G401.6 (cell line): ENCODE data around the gene LTBP4.
"Not testable (repeated sequence)": the region's sequence is repeated elsewhere in the genome, so short reads cannot be mapped to it uniquely, and the experiment has no call there.

Experiments
- FAIRE-seq: peaks from 2 replicates; lab custom pipeline; 2012; peaks lifted over from hg19 to GRCh38; lab: Jason Lieb, UNC

The LTBP4 gene

DNA sequence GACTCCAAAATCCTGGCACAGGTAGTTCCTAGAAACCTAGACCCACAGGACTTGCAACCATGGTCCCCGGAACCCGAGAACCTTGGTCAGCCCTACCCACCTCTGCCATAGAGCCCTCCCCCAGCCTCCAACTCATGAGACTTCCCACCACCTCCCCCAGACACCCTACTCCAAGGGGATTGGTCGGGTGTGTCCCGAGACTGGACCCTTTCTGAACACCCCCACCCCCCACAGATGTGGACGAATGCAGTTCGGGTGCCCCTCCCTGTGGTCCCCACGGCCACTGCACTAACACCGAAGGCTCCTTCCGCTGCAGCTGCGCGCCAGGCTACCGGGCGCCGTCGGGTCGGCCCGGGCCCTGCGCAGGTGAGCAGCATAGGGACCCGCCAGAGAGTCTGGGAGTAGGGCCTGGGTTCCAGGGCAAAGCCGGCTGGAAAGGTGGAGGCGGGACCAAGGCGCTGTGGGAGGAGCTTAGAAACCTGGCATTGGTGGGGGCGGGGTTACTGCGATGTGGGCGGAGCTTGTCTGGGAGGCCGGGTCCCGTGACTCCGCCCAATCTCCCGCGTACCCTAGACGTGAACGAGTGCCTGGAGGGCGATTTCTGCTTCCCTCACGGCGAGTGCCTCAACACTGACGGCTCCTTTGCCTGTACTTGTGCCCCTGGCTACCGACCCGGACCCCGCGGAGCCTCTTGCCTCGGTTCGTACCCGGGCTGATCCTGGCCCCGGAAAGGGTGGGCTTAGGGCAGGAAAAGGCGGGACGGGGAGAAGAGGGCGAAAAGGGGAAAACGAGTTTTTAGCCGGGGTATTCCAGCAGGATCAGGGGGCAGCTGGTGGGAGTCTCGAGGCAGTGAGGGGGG is 11.9 kb downstream of the LTBP4 start:
- FAIRE-seq = no peak

DNA sequence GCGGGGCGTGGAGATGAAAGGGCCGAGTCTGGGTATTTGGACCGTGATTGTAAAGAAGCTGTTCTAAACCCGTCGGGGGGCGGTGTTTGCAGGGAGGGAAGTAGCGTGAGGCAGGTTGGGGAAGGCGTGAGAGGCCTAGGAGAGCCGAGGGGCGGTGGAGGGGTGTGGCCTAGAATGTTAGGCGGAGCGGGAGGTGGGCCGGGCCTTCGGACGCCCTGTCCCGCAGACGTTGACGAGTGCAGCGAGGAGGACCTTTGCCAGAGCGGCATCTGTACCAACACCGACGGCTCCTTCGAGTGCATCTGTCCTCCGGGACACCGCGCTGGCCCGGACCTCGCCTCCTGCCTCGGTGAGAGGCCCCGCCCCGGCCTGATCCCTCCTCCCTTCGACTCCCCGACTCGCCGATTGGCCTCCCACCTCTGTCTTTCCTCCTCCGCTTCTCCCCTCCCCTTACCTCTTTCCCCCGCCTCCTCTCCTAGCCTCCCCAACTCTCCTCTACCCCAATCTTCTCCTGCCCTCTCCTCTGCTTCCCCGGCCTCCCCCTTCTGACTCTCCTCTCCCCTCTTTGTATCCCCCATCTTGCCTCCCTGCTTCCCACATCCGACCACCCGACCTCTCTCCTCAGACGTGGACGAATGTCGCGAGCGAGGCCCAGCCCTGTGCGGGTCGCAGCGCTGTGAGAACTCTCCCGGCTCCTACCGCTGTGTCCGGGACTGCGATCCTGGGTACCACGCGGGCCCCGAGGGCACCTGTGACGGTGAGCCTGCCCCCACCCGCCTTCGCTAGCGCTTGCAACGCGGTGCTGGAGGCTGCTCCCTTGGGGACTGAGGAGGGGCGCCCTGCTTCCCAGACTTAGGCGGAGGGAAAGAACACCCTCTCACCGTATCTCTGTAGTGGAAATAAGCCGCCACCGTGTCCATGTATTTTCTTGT is 12.8 kb downstream of the LTBP4 start:
- FAIRE-seq = no peak

DNA sequence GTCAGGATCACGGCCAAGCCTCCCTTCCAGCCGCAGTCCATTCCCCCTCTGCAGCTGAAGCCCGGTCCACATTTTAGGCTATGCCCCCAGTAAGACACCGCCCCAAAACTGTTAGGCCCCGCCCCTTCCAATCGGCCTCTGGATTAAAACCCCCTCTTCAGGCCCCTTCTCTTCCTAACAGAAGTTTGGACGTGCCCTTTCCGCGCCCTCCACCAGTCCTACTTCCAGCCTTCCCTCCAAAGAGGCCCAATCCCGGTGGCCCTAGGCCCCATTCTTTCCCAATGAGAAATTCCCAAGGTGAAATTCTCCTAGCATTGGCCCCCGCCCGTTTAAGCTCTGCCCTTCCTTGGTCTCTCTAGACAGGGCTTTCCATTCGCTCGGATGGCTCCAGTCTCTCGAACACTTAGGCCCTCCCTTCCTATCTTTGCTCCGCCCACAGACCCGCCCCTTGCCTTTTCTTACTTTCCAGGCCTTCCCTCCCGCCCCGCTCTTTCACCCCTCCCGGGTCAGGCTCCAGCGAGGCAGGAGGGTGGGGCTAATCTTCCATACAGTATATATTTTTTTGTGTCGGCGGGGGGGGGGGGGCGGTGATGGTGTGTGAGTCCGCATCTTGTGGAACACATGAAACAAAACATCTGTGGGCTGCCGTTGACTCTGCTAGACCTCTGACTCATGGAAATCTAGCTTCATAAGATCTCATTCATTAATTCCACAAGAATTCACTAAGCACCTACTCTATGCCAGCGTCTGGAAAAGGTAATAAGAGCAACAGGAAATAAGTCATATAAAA is 13.6 kb downstream of the LTBP4 start:
- FAIRE-seq = no peak

DNA sequence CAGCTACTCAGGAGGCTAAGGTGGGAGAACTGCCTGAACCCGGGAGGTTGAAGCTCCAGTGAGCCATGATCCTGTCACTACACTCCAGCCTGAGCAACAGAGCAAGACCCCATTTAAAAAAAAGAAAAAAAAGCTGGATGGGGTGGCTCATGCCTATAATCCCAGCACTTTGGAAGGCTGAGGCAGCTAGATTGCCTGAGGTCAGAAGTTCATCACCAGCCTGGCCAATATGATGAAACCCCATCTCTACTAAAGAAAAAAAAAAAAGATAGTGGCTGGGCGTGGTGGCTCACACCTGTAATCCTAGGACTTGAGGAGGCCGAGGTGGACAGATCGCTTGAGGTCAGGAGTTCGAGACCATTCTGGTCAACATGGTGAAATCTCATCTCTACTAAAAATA is 15.0 kb downstream of the LTBP4 start:
- no peak for FAIRE-seq

DNA sequence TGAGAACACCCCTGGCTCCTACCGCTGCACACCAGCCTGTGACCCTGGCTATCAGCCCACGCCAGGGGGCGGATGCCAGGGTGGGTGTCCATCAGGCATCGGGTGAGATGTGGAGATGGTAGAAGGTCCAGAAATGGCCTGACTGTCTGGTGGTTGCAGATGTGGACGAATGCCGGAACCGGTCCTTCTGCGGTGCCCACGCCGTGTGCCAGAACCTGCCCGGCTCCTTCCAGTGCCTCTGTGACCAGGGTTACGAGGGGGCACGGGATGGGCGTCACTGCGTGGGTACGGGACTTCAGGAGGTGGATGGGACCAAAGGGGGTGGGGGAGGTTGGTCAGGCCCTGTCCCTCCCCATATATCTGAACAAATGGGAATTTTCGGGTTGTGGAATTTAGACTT is 15.8 kb downstream of the LTBP4 start:
- no peak for FAIRE-seq

DNA sequence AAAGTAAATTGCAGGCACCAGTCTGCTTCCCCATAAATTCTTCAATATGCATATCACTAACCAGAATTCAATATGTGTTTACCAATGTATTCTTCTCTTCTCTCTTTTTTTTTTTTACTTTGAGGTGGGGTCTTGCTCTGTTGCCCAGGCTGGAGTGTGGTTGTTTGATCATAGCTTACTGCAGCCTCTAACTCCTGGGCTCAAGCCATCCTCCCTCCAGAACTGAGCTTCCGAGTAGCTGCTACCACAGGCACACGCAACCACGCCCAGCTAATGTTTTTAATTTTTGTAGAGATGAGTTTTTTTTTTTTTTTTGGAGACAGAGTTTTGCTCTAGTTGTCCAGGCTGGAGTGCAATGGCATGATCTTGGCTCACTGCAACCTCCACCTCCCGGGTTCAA is 16.8 kb downstream of the LTBP4 start:
- no peak for FAIRE-seq

DNA sequence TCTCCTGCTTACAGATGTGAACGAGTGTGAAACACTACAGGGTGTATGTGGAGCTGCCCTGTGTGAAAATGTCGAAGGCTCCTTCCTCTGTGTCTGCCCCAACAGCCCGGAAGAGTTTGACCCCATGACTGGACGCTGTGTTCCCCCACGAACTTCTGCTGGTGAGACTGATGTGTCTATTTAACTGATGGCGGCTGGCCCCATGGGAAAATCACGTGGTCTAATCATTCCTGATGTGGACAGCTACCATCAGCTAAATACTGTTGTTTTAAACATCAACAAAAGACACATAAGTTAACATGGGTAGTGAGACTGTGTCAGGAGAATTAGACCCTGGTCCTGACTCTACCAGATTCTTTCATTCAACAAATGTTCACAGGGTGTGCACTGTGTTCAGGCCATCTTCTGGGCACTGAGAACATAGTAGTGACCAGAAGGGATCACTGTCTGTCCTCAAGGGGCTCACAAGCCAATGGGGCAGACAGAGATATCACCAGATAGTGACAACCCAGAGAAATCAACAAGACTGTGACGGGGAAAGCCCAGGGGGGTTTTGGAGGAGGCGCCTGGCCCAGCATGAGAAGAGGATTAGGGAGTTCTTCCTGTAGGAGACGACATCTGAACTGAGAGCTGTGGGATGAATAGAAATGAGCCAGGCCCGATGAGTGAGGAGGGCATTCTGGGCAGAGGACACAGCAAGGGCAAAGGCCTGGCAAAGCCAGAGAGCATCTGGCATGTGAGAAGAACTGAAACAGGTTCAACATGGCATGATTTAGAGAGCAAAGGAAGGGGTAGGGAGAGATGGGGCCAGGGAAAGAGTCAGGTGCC is 18.4 kb downstream of the LTBP4 start:
- no peak for FAIRE-seq

DNA sequence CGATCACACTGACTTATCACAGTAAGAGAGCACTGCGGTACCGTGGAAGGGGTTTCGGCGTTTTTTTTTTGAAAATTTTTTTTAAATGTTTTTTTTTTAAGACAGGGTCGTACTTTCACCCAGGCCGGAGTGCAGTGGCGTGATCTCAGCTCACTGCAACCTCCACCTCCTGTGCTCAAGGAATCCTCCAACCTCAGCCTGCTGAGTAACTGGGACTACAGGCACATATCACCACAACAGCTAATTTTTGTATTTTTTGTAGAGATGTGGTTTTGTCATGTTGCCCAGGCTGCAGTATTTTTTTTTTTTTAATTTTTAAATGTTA is 19.0 kb downstream of the LTBP4 start:
- no peak for FAIRE-seq

DNA sequence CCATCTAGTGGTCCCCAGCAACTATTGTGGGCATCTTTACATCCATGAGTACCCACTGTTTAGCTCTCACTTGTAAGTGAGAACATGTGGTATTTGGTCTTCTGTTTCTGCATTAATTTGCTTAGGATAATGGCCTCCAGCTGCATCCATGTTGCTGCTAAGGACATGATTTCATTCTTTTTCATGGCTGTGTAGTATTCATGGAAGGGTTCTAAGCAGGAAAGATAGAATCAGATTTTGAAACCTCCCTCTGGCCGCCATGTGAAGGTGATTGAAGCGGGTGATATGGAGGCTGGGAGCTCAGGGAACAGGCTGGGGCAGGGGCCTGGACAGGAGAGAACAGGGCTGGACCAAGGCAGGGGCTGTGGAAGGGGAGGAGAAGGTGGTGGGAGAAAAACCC is 20.1 kb downstream of the LTBP4 start:
- FAIRE-seq = no peak

DNA sequence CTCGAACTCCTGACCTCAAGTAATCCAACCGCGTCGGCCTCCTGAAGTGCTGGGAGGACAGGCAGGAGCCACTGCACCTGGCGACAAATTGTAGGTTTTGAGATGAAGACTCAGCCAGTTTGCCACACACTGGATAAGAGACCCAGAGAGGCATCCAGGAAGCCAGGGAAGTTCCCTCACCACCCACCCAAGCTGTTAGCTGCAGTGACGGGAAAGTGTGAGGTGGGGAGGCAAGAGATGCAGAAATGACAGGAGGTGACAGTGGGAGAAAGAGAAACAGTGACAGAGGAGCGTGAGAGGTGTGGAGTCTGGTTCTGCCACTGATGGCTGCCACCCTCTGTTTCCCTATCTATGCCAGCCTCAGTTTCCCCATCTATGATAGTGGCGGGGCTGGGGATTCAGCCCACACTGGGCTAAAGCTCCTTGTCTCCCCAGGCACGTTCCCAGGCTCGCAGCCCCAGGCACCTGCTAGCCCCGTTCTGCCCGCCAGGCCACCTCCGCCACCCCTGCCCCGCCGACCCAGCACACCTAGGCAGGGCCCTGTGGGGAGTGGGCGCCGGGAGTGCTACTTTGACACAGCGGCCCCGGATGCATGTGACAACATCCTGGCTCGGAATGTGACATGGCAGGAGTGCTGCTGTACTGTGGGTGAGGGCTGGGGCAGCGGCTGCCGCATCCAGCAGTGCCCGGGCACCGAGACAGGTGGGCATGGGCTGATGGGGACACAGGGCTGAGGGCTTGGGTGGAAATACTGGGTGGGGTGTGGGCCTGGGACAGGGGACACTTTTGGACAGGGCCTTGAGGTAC is 21.0 kb downstream of the LTBP4 start:
- FAIRE-seq = no peak

DNA sequence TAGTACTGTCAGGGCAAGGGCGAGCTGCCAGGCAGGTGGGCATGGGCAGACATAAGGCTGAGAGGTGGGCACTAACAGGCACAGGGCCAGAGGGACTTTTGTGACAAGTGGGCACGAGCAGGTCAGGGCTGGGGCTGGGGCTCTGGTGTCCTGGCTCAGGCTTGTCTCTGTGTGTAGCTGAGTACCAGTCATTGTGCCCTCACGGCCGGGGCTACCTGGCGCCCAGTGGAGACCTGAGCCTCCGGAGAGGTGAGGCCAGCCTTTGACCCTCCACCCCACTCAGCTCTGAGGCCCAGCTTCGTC is 21.6 kb downstream of the LTBP4 start:
- FAIRE-seq = no peak

DNA sequence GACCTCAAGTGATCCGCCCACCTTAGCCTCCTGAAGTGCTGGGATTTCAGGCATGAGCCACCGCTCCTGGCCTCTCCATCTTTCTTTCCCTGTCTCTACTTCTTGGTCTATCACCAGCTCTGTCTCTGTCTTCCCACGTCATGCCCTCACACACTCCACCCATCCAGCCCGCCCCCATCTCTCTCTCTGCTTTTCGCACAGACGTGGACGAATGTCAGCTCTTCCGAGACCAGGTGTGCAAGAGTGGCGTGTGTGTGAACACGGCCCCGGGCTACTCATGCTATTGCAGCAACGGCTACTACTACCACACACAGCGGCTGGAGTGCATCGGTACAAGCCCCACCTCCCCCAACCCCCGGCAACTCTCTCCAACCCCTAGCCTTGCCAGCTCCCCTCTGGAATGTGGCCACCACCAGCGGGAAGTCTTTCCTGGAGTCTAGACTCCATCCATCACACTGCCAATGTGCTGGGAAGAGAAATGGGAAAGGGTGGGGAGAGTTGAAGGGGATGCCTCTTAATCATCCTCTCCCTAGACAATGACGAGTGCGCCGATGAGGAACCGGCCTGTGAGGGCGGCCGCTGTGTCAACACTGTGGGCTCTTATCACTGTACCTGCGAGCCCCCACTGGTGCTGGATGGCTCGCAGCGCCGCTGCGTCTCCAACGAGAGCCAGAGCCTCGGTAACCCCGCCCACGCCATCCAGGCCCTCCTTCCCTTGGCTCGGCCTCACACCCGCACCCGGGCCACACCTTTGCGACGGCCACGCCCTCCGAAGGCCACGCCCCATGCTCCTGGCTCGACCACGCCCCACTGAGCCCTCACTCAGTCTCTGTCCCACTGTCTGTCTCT is 22.5 kb downstream of the LTBP4 start:
- FAIRE-seq = no peak

DNA sequence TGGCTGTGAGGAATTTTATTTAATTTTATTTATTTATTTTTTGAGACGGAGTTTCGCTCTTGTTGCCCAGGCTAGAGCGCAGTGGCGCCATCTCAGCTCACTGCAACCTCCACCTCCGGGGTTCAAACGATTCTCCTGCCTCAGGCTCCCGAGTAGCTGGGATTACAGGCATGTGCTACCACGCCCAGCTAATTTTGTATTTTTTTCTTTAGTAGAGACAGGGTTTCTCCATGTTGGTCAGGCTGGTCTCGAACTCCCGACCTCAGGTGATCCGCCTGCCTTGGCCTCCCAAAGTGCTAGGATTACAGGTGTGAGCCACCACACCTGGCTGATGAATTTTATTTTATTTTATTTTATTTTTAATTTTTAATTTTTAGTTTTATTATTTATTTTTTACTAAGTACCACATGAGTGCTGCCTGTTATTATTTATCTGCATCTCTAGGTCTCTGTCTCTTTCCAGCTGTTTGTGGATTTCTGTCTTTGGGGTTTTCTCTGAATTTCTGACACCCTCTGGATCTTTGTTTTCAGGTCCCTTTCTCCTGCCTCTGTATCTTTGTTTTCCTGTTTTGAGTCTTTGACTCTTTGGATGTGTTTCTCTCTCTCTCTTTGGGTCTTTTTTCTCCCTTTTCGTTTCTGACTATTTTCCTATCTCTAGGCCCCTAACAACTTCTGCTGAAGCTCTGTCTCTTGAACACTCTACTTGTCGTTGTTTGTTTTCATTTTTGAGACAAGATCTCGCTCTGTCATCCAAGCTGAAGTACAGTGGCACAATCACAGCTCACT is 23.4 kb downstream of the LTBP4 start:
- FAIRE-seq = not testable (repeated sequence)

DNA sequence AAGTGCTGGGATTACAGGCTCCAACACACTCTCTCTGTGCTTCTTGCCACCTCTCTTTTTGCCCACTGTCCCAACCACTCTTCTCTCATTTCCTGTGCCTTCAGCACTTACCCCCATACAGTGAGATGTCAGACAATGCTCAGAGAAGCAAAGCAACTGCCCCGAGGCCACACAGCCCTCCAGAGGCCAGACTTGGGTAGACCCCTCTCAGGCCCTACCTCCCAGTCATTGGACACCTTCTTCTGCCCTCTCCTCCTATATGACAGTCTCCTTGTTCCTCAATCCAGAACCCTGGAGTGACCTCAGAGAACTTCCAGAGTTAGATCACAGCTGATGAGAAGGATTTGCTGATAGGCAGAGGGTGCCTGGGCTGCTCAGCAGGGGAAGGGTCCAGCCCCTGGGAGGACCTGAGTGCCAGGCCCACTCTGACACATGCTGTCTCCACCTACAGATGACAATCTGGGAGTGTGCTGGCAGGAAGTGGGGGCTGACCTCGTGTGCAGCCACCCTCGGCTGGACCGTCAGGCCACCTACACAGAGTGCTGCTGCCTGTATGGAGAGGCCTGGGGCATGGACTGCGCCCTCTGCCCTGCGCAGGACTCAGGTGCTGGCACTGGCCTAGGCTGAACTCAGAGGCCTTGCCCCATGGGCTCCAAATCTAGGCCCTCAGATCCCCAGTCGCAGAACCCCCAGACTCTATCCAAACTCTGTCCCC is 24.4 kb downstream of the LTBP4 start:
- FAIRE-seq = no peak

DNA sequence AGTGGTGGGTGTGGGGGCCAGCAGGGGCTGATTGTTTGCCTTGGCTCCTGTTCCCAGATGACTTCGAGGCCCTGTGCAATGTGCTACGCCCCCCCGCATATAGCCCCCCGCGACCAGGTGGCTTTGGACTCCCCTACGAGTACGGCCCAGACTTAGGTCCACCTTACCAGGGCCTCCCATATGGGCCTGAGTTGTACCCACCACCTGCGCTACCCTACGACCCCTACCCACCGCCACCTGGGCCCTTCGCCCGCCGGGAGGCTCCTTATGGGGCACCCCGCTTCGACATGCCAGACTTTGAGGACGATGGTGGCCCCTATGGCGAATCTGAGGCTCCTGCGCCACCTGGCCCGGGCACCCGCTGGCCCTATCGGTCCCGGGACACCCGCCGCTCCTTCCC is 25.7 kb downstream of the LTBP4 start:
- no peak for FAIRE-seq

DNA sequence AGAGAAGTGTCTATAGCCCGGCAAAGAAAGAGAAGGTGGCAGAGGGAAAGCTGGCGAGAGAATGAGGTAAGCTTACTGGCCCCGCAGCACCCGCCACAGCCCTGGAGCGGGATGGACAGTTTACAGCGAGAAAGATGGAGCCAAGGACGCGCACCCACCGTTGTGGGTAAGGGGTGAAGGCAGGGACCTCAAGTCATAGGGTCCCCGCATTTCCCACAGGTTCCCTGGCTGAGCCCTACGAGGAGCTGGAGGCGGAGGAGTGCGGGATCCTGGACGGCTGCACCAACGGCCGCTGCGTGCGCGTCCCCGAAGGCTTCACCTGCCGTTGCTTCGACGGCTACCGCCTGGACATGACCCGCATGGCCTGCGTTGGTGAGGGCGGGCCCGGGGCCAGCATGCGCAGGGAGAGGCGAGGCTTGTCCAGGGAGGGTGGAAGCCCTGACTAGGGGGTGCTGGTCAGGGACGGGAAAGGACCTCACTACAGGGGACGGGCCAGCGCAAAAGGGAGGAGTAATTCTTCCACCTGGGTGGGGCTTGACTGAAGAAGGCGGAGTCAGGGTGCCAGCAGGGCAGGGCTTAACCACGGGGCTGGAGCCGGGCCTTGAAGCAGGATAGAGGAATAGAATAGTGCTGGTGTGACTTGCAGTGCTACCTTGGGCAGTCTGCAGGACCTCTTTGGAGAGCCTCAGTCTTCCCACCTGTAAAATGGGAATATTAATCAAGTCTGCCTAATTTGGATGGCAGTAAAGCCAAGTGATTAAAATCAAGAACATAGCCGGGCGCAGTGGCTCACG is 26.5 kb downstream of the LTBP4 start:
- no peak for FAIRE-seq

DNA sequence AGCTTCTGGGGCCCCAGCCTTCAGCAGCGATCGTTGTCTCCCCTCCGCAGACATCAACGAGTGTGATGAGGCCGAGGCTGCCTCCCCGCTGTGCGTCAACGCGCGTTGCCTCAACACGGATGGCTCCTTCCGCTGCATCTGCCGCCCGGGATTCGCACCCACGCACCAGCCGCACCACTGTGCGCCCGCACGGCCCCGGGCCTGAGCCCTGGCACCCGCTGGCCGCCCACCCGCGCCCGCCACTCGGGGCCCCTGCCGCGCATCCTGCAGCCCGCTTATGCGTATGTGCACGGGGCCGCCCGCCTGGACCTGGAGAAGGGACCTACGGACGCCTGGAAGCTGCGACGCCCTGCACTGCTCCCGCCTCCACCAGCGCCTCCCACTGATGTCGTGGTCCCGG is 28.2 kb downstream of the LTBP4 start:
- no peak for FAIRE-seq
